K562 treated with DMSO at 1 percent for 12 hours (cell line): ENCODE results near the gene CLIP1. TPM values are rescaled to one million over a fixed set of nuclear protein-coding genes. Genes with fewer than 3 reads are reported as not detected.

Experiments used
- total RNA-seq: library from RNA; unstranded; fragments of 300-600 nt; gene quantifications from 2 replicates; pipeline ENCODE4 v1.2.3, GENCODE V29; 2022; ENCODE audit not compliant: insufficient read depth

Gene CLIP1
- total RNA-seq: 15.0 and 46.8 TPM in 2 replicates

GRCh38 chr12:122421821-122422729, at the start of gene CLIP1:
CLIP1 (minus strand) TSS chr12:122422669; CDS start chr12:122380452, 42,217 bp downstream.

GRCh38 chr12:122266230-122266901, 156.1 kb downstream of the CLIP1 start, which contains the start of gene VPS33A:
VPS33A (minus strand) TSS chr12:122266494; CDS start chr12:122266408, 86 bp downstream.

GRCh38 chr12:122225683-122226365, 196.6 kb downstream of the CLIP1 start, which contains the start of gene DIABLO:
DIABLO (minus strand) TSS chr12:122226052; CDS start chr12:122226014, 38 bp downstream.

Other genes starting within 250 kb of the CLIP1 start
- not detected in 2 replicates for gene IL31, start 248.4 kb downstream of the CLIP1 start, total RNA-seq
- gene LRRC43, start 239.5 kb downstream of the CLIP1 start, total RNA-seq: not detected in 2 replicates
- 1.0 and 3.8 TPM in 2 replicates for gene B3GNT4, start 219.0 kb downstream of the CLIP1 start, total RNA-seq
- gene DIABLO, start 196.6 kb downstream of the CLIP1 start, total RNA-seq: 64.7 and 79.1 TPM in 2 replicates
- gene VPS33A, start 156.2 kb downstream of the CLIP1 start, total RNA-seq: 12.9 and 27.0 TPM in 2 replicates
- gene ZCCHC8, start 78.3 kb upstream of the CLIP1 start, total RNA-seq: 17.5 and 33.2 TPM in 2 replicates
- gene RSRC2, start 104.3 kb upstream of the CLIP1 start, total RNA-seq: 29.3 and 47.9 TPM in 2 replicates
- 19.5 and 61.7 TPM in 2 replicates for gene KNTC1, start 104.6 kb upstream of the CLIP1 start, total RNA-seq